Epithelial cell of proximal tubule (primary cell): Measurements from ENCODE around the gene ANLN. TPM values are rescaled to one million over a fixed set of nuclear protein-coding genes. Genes with fewer than 3 reads are reported as not detected.

ENCODE experiments used
- DNase-seq: peaks from one replicate; pipeline ENCODE4 v3.0.0-alpha.2; 2011; ENCODE audit warnings: low read depth
- H3K4me3 ChIP-seq: 2 replicates; pipeline ENCODE4 v1.5.1; 2011; ENCODE audit warnings: low read depth, mild to moderate bottlenecking, low read length
- total RNA-seq: library from RNA; depleted of rRNA; stranded (reverse); fragments of >200 nt; gene quantifications from 2 replicates; pipeline ENCODE4 v1.2.3, GENCODE V29; 2015
- TF ChIP-seq, protein P1 (sequence below): conservative IDR thresholded peaks from 2 replicates; pipeline ENCODE4 v1.5.1; 2012; ENCODE audit warnings: low read depth, mild to moderate bottlenecking, low read length

Gene ANLN
- total RNA-seq, 1 donor from 2014 or later, result 155 TPM

DNA sequence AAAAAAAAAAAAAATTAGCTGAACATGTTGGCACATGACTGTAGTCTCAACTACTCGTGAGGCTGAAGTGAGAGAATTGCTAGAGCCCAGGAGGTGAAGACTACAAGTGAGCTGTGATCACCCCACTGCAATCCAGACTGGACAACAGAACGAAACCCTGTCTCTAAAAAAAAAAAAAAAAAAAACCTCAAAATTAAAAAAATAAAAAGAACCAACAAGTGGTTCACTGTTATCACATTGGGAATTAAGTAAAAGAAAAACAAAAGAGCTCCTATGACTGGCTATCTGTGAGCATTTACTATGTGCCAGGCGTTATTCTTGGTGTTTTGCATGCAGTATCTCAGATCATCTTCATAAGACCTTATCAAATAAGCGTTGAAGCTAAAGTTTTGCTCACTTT is 66.0 kb downstream of the ANLN start:
- DNase-seq, result no peak

DNA sequence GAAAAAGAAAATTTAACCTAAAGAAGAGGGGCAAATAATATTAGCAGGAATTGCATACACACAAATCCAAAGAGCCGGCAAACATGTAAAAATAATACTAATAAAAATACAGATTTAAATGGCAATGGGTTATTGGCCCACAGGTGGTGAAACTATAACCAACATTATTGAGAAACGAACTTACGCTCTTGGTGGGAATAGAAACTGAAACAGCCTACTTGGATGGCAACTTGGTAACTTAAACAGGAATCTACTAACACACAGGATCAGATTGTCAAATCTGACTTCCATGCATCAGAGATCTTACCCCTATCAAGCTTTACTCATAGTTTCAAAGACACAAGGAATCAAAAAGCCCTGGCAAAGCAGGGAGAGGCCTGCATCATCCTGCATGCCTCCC is 66.5 kb downstream of the ANLN start:
- no peak for DNase-seq
- no peak overlapping the region for H3K4me3 ChIP-seq
- TF ChIP-seq, protein P1, sequence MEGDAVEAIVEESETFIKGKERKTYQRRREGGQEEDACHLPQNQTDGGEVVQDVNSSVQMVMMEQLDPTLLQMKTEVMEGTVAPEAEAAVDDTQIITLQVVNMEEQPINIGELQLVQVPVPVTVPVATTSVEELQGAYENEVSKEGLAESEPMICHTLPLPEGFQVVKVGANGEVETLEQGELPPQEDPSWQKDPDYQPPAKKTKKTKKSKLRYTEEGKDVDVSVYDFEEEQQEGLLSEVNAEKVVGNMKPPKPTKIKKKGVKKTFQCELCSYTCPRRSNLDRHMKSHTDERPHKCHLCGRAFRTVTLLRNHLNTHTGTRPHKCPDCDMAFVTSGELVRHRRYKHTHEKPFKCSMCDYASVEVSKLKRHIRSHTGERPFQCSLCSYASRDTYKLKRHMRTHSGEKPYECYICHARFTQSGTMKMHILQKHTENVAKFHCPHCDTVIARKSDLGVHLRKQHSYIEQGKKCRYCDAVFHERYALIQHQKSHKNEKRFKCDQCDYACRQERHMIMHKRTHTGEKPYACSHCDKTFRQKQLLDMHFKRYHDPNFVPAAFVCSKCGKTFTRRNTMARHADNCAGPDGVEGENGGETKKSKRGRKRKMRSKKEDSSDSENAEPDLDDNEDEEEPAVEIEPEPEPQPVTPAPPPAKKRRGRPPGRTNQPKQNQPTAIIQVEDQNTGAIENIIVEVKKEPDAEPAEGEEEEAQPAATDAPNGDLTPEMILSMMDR, result no peak

More for the DNA sequence above, 66.0 kb downstream of the ANLN start:
- no peak overlapping the region for H3K4me3 ChIP-seq
- TF ChIP-seq, protein P1, result no peak

DNA sequence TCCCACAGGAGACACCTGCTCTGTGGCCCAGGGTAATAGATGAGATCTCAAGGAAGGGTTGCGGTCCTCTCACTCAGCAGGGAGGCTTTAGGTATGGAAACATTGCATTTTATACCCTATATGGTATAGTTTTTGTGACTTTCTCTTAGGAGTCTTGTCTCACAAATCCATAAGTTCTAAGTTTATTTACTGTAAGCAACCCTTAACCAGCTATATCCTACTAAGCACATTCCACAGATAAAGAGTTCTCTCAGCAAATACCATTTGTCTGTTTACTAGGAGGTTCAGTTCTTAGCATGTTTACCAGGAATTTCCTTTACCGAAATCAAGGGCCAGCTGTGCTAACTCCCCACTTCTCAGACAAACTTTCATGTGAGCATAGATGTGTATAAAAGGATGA is 66.9 kb downstream of the ANLN start:
- TF ChIP-seq, protein P1, result no peak
- no peak for DNase-seq
- H3K4me3 ChIP-seq, result no peak overlapping the region

GRCh38 chr7:36459236-36459960 is 69.7 kb downstream of the ANLN start:
- no peak overlapping the region for H3K4me3 ChIP-seq
- DNase-seq, result no peak
- TF ChIP-seq, protein P1, result no peak

DNA sequence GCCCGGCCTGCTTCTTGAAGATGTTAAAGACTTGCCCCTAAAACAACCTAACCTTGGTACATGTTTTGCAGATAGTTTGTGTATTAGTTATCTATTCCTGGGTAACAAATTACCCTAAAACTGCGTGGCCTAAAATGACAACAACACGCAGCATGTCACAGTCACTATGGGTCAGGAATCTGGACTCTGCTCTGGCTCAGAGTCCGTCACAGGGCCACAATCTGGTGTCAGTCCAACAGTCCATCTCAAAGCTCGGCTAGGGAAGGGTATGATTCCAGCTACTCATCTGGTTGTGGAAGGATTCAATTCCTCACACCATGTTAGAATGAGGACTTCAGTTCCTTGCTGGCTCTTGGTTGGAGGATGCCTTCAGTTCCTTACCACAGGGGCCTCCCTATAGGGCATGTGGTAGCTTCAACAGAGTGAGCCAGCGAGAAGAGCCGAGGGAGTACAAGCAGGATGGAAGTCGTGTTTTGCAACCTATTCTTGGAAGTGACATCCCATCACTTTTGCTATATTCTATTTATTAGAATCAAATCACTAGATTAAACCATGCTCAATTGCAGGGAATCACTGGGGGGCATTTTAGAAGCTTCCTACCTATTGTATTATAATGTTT is 71.3 kb downstream of the ANLN start:
- TF ChIP-seq, protein P1, result no peak
- no peak for DNase-seq
- no peak overlapping the region for H3K4me3 ChIP-seq

GRCh38 chr7:36462551-36463137 is 73.0 kb downstream of the ANLN start:
- TF ChIP-seq, protein P1, result no peak
- no peak for DNase-seq
- H3K4me3 ChIP-seq, result no peak overlapping the region
